Kidney epithelial cell (primary cell): ENCODE measurements around the gene CDK9. TPM values are rescaled to one million over a fixed set of nuclear protein-coding genes. Genes with fewer than 3 reads are reported as not detected.

Experiments
- DNase-seq: peaks from one replicate; pipeline ENCODE4 v3.0.0-alpha.2; 2010; ENCODE audit warnings: low read depth
- H3K27me3 ChIP-seq: 2 replicates; pipeline ENCODE4 v1.6.0; 2011; ENCODE audit warnings: low read length; ENCODE audit not compliant: control insufficient read depth, insufficient read depth
- H3K36me3 ChIP-seq: 2 replicates; pipeline ENCODE4 v1.5.1; 2011; ENCODE audit warnings: low read length; ENCODE audit not compliant: control insufficient read depth, insufficient read depth
- H3K4me3 ChIP-seq: 2 replicates; pipeline ENCODE4 v1.5.1; 2011; ENCODE audit warnings: low read depth, mild to moderate bottlenecking, control low read depth, low read length
- CTCF ChIP-seq: IDR thresholded peaks from 2 replicates; pipeline ENCODE4 v1.5.1; 2011; ENCODE audit warnings: mild to moderate bottlenecking, moderate library complexity, low read length, control low read depth, inconsistent platforms; ENCODE audit not compliant: insufficient read depth, poor library complexity, severe bottlenecking
- total RNA-seq: library from RNA; depleted of rRNA; stranded (reverse); fragments of >200 nt; gene quantifications from 2 replicates; pipeline ENCODE4 v1.2.3, GENCODE V29; 2015

Gene CDK9
- 38.5 and 47.3 TPM in 2 replicates for total RNA-seq

- H3K4me3 ChIP-seq = peak within 1 kb of the TSS; percentile 94
- peaks cover 8% of the 10 kb centered on the region for H3K36me3 ChIP-seq
- no peak for DNase-seq
- TF ChIP-seq CTCF = no peak
- H3K27me3 ChIP-seq = no peaks in the 10 kb centered on the region
Measured at GRCh38 chr9:127785933-127786772, at the start of gene CDK9. TSS of gene CDK9 (plus strand) at chr9:127786034. CDS start at chr9:127786149, 115 bp downstream.

- Histone ChIP-seq H3K27me3 (peaks cover 3% of the 10 kb centered on the region), H3K4me3 (no peak overlapping the region), H3K36me3 (no peaks in the 10 kb centered on the region)
- TF ChIP-seq CTCF = no peak
- DNase-seq = no peak
Measured at GRCh38 chr9:127738666-127739065, 47.2 kb upstream of the CDK9 start.

- DNase-seq = no peak
- Histone ChIP-seq H3K36me3 (no peaks in the 10 kb centered on the region), H3K27me3 (peaks cover 7% of the 10 kb centered on the region), H3K4me3 (no peak overlapping the region)
- no peak for TF ChIP-seq CTCF
Measured at GRCh38 chr9:127739614-127740330, 46.1 kb upstream of the CDK9 start.

DNA sequence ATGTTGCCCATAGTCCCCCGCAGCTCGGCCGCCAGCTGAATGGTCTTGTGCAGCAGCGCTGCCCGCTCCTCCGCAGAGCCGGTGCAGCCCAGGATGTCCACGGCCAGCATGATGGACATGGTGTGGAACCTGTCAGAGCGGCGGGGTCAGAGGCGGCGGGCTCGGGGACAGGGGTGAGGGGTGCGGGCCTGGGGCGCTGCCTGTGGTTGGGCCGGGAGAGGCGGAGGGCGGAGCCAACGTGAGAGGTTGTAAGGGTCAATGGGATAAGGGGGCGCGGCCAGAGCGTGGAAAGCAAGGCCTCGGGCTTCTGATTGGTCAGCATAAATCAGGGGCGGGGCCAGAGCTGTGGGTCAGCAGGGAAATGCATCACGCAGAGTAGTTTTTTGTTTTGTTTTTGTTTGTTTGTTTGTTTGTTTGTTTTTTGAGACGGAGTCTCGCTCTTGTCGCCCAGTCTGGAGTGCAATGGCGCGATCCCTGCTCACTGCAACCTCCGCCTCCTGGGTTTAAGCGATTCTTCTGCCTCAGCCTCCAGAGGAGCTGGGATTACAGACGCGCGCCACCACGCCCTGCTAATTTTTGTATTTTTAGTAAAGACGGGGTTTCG, 43.9 kb upstream of the CDK9 start:
- peak; percentile 14 for DNase-seq

More for the DNA sequence above, 43.9 kb upstream of the CDK9 start:
- no peak for TF ChIP-seq CTCF
- Histone ChIP-seq H3K36me3 (no peaks in the 10 kb centered on the region), H3K4me3 (peak overlapping the region; percentile 5), H3K27me3 (peaks cover 9% of the 10 kb centered on the region)
